IMR-90 (cell line): Measurements from ENCODE around the gene DRD5. TPM values are rescaled to one million over a fixed set of nuclear protein-coding genes. Genes with fewer than 3 reads are reported as not detected.

Experiments
- ATAC-seq: fragments of 200-7000 bp; cut with Tn5 transposase; 2 replicates; pipeline ENCODE4 v1.9.1; 2020; ENCODE audit warnings: low read depth, mild to moderate bottlenecking, moderate library complexity
- BruUV-seq: library from RNA; stranded (reverse); fragments of 400-500 nt; replicated peaks from 2 replicates; lab custom pipeline; 2021; lab: Mats Ljungman, UMichigan
- CTCF ChIA-PET: fragments of 300-600 bp; formaldehyde crosslinking; extraction: SDS; loops from one replicate; lab custom pipeline; 2021; ENCODE audit warnings: antibody characterized with exemption; lab: Yijun Ruan, JAX
- POLR2A ChIA-PET: fragments of 300-600 bp; sonication (Branson Sonifier 250); formaldehyde crosslinking; loops from one replicate; lab custom pipeline; 2022; ENCODE audit warnings: antibody characterized with exemption; ENCODE audit not compliant: unreplicated experiment; lab: Charles Lee
- DNase-seq: peaks from one replicate; pipeline ENCODE4 v3.0.0; 2013
- H2AFZ ChIP-seq: replicated peaks from 2 replicates; pipeline ENCODE3; 2013; ENCODE audit warnings: low read length, mild to moderate bottlenecking; ENCODE audit not compliant: poor library complexity
- H2AK5ac ChIP-seq: 2 replicates; pipeline ENCODE4 v1.6.1; 2013; ENCODE audit warnings: low read depth, low read length, inconsistent platforms
- H2AK9ac ChIP-seq: replicated peaks from 2 replicates; pipeline ENCODE3; 2013; ENCODE audit warnings: mild to moderate bottlenecking, low read depth, low read length, moderate library complexity; ENCODE audit not compliant: poor library complexity
- H2BK120ac ChIP-seq: 2 replicates; pipeline ENCODE4 v1.6.1; 2013; ENCODE audit warnings: low read depth, low read length, inconsistent platforms
- H2BK15ac ChIP-seq: 3 replicates; pipeline ENCODE4 v1.6.1; 2013; ENCODE audit warnings: low read depth, low read length, inconsistent platforms
- H2BK20ac ChIP-seq: 2 replicates; pipeline ENCODE4 v1.6.1; 2013; ENCODE audit warnings: low read depth, mild to moderate bottlenecking, inconsistent platforms, low read length, moderate library complexity
- H2BK5ac ChIP-seq: 2 replicates; pipeline ENCODE4 v1.6.1; 2013; ENCODE audit warnings: mild to moderate bottlenecking, low read depth, low read length, inconsistent platforms; ENCODE audit not compliant: poor library complexity, severe bottlenecking
- H3K14ac ChIP-seq: replicated peaks from 2 replicates; pipeline ENCODE4 v1.6.1; 2013; ENCODE audit warnings: low read depth, low read length, inconsistent platforms
- H3K18ac ChIP-seq: 2 replicates; pipeline ENCODE4 v1.6.1; 2013; ENCODE audit warnings: low read depth, low read length, control low read depth
- H3K23ac ChIP-seq: 2 replicates; pipeline ENCODE4 v1.6.1; 2013; ENCODE audit warnings: low read depth, low read length, inconsistent platforms
- H3K27ac ChIP-seq: 2 replicates; pipeline ENCODE4 v1.5.1; 2013; ENCODE audit warnings: mild to moderate bottlenecking, control low read depth, low read length; ENCODE audit not compliant: insufficient read depth
- H3K27me3 ChIP-seq: 2 replicates; pipeline ENCODE4 v1.6.1; 2013; ENCODE audit warnings: low read length; ENCODE audit not compliant: control insufficient read depth, insufficient read depth
- H3K36me3 ChIP-seq: 2 replicates; pipeline ENCODE4 v1.6.1; 2013; ENCODE audit warnings: low read length, mixed read lengths; ENCODE audit not compliant: control insufficient read depth, insufficient read depth
- H3K4ac ChIP-seq: 2 replicates; pipeline ENCODE4 v1.6.1; 2013; ENCODE audit warnings: low read depth, low read length, inconsistent platforms
- H3K4me1 ChIP-seq: 2 replicates; pipeline ENCODE4 v1.6.1; 2013; ENCODE audit warnings: low read length, mixed read lengths; ENCODE audit not compliant: control insufficient read depth, insufficient read depth
- H3K4me2 ChIP-seq: 2 replicates; pipeline ENCODE4 v1.6.1; 2013; ENCODE audit warnings: low read depth, mild to moderate bottlenecking, control low read depth, low read length, moderate library complexity
- H3K4me3 ChIP-seq: 2 replicates; pipeline ENCODE4 v1.5.1; 2013; ENCODE audit warnings: low read depth, mild to moderate bottlenecking, control low read depth, low read length, moderate library complexity; ENCODE audit not compliant: insufficient read depth
- H3K56ac ChIP-seq: 2 replicates; pipeline ENCODE4 v1.6.1; 2013; ENCODE audit warnings: low read length, inconsistent platforms; ENCODE audit not compliant: insufficient read depth; ENCODE audit errors: extremely low read depth
- H3K79me1 ChIP-seq, 2 experiments: 2 replicates each; pipeline ENCODE4 v1.6.1; 2013; ENCODE audit warnings: low read length in 2 of 2, inconsistent platforms in 1 of 2, low read depth in 1 of 2
- H3K9ac ChIP-seq: 2 replicates; pipeline ENCODE4 v1.6.1; 2013; ENCODE audit warnings: low read depth, low read length, control low read depth
- H3K9me1 ChIP-seq: 2 replicates; pipeline ENCODE4 v1.6.1; 2013; ENCODE audit warnings: low read length, inconsistent platforms; ENCODE audit not compliant: insufficient read depth
- H3K9me3 ChIP-seq: 2 replicates; pipeline ENCODE4 v1.6.1; 2013; ENCODE audit warnings: low read length; ENCODE audit not compliant: control insufficient read depth, insufficient read depth
- H4K20me1 ChIP-seq: 2 replicates; pipeline ENCODE4 v1.6.1; 2013; ENCODE audit warnings: low read length, inconsistent platforms; ENCODE audit not compliant: insufficient read depth
- H4K5ac ChIP-seq: 2 replicates; pipeline ENCODE4 v1.6.1; 2013; ENCODE audit warnings: mild to moderate bottlenecking, low read depth, low read length, control low read depth
- H4K8ac ChIP-seq, 2 experiments: 2 replicates each; pipeline ENCODE4 v1.6.1; 2013; ENCODE audit warnings: low read depth in 2 of 2, low read length in 2 of 2, control low read depth in 1 of 2, inconsistent platforms in 1 of 2
- H4K91ac ChIP-seq: 2 replicates; pipeline ENCODE4 v1.6.1; 2013; ENCODE audit warnings: low read depth, low read length, inconsistent platforms; ENCODE audit not compliant: insufficient read depth
- BHLHE40 ChIP-seq: fragments of 150-350 bp; IDR thresholded peaks from 2 replicates; pipeline ENCODE4 v1.6.1; 2016; ENCODE audit warnings: mild to moderate bottlenecking, low read depth, low read length
- CEBPB ChIP-seq: IDR thresholded peaks from 2 replicates; pipeline ENCODE4 v1.6.1; 2012; ENCODE audit warnings: low read depth, low read length, improper control_type of control experiment
- CHD1 ChIP-seq: IDR thresholded peaks from 2 replicates; pipeline ENCODE4 v1.6.1; 2012; ENCODE audit warnings: low read depth, low read length, improper control_type of control experiment
- CTCF ChIP-seq: conservative IDR thresholded peaks from 2 replicates; pipeline ENCODE4 v1.5.1; 2012; ENCODE audit warnings: mild to moderate bottlenecking, low read depth, low read length, improper control_type of control experiment
- FOS ChIP-seq: fragments of 150-350 bp; IDR thresholded peaks from 2 replicates; pipeline ENCODE4 v1.6.1; 2016; ENCODE audit warnings: low read depth, low read length
- MAFK ChIP-seq: IDR thresholded peaks from 2 replicates; pipeline ENCODE4 v1.6.1; 2012; ENCODE audit warnings: low read depth, low read length, improper control_type of control experiment
- MAZ ChIP-seq: IDR thresholded peaks from 2 replicates; pipeline ENCODE4 v1.6.1; 2012; ENCODE audit warnings: low read depth, mild to moderate bottlenecking, low read length, improper control_type of control experiment, moderate library complexity, borderline replicate concordance
- NFE2L2 ChIP-seq: fragments of 150-350 bp; IDR thresholded peaks from 2 replicates; pipeline ENCODE4 v1.6.1; 2016; ENCODE audit warnings: low read depth, mild to moderate bottlenecking, low read length
- POLR2A ChIP-seq: IDR thresholded peaks from 2 replicates; pipeline ENCODE4 v1.6.1; 2012; ENCODE audit warnings: mild to moderate bottlenecking, low read depth, low read length
- RAD21 ChIP-seq: IDR thresholded peaks from 2 replicates; pipeline ENCODE4 v1.6.1; 2012; ENCODE audit warnings: low read length, improper control_type of control experiment
- RCOR1 ChIP-seq: IDR thresholded peaks from 2 replicates; pipeline ENCODE4 v1.6.1; 2012; ENCODE audit warnings: mild to moderate bottlenecking, low read length, improper control_type of control experiment; ENCODE audit not compliant: insufficient replicate concordance
- RFX5 ChIP-seq: IDR thresholded peaks from 2 replicates; pipeline ENCODE4 v1.8.0; 2012; ENCODE audit warnings: low read depth, mild to moderate bottlenecking, low read length, moderate library complexity
- SMC3 ChIP-seq: fragments of 150-350 bp; IDR thresholded peaks from 2 replicates; pipeline ENCODE4 v1.6.1; 2016; ENCODE audit warnings: low read depth, mild to moderate bottlenecking, antibody characterized with exemption, low read length, moderate library complexity
- WGBS, 2 experiments: methylation state at CpG; one replicate each; pipeline versions ENCODE4 v1.1.5 to v1.1.7; 2013; ENCODE audit warnings: missing lambda C conversion rate in 2 of 2; ENCODE audit not compliant: insufficient read length in 1 of 2; ENCODE audit errors: extremely low coverage in 2 of 2; 5-methylcytosine and 5-hydroxymethylcytosine counted together
- dilution Hi-C: fragments of 300-500 bp; cut with HindIII; formaldehyde crosslinking; loops from one replicate; pipeline ENCODE4 v1.14.3; 2018; ENCODE audit warnings: low sequenced_read_pairs; ENCODE audit not compliant: unreplicated experiment
- in situ Hi-C: fragments of 300-500 bp; cut with MboI; formaldehyde crosslinking; loops from 3 replicates; pipeline ENCODE4 v1.14.3; 2019; ENCODE audit warnings: low sequenced_read_pairs, inconsistent platforms, mixed read lengths
- intact Hi-C: fragments of 100-400 bp; cut with micrococcal nuclease; formaldehyde crosslinking; loops from 2 replicates; pipeline ENCODE4 v1.10.0; 2022
- polyA plus RNA-seq, 3 experiments: library from polyadenylated mRNA; depleted of rRNA; stranded (reverse); fragments of >200 nt; gene quantifications; 2 replicates each; pipeline ENCODE4 v1.2.3, GENCODE V29; 2012; ENCODE audit warnings: low replicate concordance in 1 of 3
- total RNA-seq: library from RNA; depleted of rRNA; stranded (reverse); fragments of >200 nt; gene quantifications from 2 replicates; pipeline ENCODE4 v1.2.3, GENCODE V29; 2012
- TF ChIP-seq, protein P1 (sequence below): fragments of 150-350 bp; IDR thresholded peaks from 2 replicates; pipeline ENCODE4 v1.6.1; 2016; ENCODE audit warnings: low read depth, mild to moderate bottlenecking, low read length, moderate library complexity, borderline replicate concordance
- TF ChIP-seq, protein P2 (sequence below): fragments of 150-350 bp; IDR thresholded peaks from 2 replicates; pipeline ENCODE4 v1.6.1; 2017; ENCODE audit warnings: mild to moderate bottlenecking, antibody characterized with exemption, low read length, low read depth

Gene DRD5
- total and polyA plus RNA-seq, 2 of the 4 experiments (the other 2 are of a cell fraction) = not detected

- H3K36me3 ChIP-seq = no peaks in the 10 kb centered on the region
- H2BK120ac ChIP-seq = no peak overlapping the region
- dilution Hi-C loops = no loop called here
- no peak for DNase-seq
- no peaks in the 10 kb centered on the region for H3K4me1 ChIP-seq
- H3K23ac ChIP-seq = no peak overlapping the region
- H3K4me3 ChIP-seq = no peak overlapping the region
- no CpG with 5 or more reads among the region's 1 CpG for WGBS, 2 experiments
- H2AK5ac ChIP-seq = no peak overlapping the region
- H3K79me1 ChIP-seq = no peaks in the 10 kb centered on the region
- H2BK5ac ChIP-seq = no peak overlapping the region
- no peak overlapping the region for H4K5ac ChIP-seq
- no peak overlapping the region for H3K4me2 ChIP-seq
- no peak overlapping the region for H2AK9ac ChIP-seq
- no peaks in the 10 kb centered on the region for H3K27me3 ChIP-seq
- CTCF ChIA-PET = no interaction called here
- H3K56ac ChIP-seq = no peak overlapping the region
- H2BK20ac ChIP-seq = no peak overlapping the region
- H3K14ac ChIP-seq = no peak overlapping the region
- no TSS peak for BruUV-seq
- no peak overlapping the region for H2BK15ac ChIP-seq
- no peaks in the 10 kb centered on the region for H3K9me1 ChIP-seq
- intact Hi-C loops = no loop called here
- no peak overlapping the region for H2AFZ ChIP-seq
- in situ Hi-C loops = no loop called here
- ATAC-seq = no peak
- H3K9me3 ChIP-seq = 0 out of 2 replicates have a peak, but pooled peaks cover 3% of the 10 kb centered on the region
- no peak overlapping the region for H3K4ac ChIP-seq
- no peak overlapping the region for H4K91ac ChIP-seq
- H4K8ac ChIP-seq = no peak overlapping the region
- no peak overlapping the region for H3K9ac ChIP-seq
- H3K18ac ChIP-seq = no peak overlapping the region
- POLR2A ChIA-PET = no interaction called here
- no peak overlapping the region for H3K27ac ChIP-seq
- TF ChIP-seq, protein P1, sequence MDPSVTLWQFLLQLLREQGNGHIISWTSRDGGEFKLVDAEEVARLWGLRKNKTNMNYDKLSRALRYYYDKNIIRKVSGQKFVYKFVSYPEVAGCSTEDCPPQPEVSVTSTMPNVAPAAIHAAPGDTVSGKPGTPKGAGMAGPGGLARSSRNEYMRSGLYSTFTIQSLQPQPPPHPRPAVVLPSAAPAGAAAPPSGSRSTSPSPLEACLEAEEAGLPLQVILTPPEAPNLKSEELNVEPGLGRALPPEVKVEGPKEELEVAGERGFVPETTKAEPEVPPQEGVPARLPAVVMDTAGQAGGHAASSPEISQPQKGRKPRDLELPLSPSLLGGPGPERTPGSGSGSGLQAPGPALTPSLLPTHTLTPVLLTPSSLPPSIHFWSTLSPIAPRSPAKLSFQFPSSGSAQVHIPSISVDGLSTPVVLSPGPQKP = no peak
- TF ChIP-seq MAZ (no peak), RAD21 (no peak), RCOR1 (no peak), NFE2L2 (no peak), RFX5 (no peak), MAFK (no peak), CTCF (no peak), BHLHE40 (no peak), POLR2A (no peak), SMC3 (no peak), CHD1 (no peak), CEBPB (no peak), FOS (no peak)
- TF ChIP-seq, protein P2, sequence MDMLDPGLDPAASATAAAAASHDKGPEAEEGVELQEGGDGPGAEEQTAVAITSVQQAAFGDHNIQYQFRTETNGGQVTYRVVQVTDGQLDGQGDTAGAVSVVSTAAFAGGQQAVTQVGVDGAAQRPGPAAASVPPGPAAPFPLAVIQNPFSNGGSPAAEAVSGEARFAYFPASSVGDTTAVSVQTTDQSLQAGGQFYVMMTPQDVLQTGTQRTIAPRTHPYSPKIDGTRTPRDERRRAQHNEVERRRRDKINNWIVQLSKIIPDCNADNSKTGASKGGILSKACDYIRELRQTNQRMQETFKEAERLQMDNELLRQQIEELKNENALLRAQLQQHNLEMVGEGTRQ = no peak
- no peaks in the 10 kb centered on the region for H4K20me1 ChIP-seq
These were observed 45.1 kb downstream of the DRD5 start for GRCh38 chr4:9826551-9826950.
